ENCODE data around the gene SMIM30. TPM values are rescaled to one million over a fixed set of nuclear protein-coding genes. Genes with fewer than 3 reads are reported as not detected.

Gene SMIM30
- total RNA-seq, 4 donors from 2014 or later, result 17.8 to 42.4 (median 25.0) TPM

DNA sequence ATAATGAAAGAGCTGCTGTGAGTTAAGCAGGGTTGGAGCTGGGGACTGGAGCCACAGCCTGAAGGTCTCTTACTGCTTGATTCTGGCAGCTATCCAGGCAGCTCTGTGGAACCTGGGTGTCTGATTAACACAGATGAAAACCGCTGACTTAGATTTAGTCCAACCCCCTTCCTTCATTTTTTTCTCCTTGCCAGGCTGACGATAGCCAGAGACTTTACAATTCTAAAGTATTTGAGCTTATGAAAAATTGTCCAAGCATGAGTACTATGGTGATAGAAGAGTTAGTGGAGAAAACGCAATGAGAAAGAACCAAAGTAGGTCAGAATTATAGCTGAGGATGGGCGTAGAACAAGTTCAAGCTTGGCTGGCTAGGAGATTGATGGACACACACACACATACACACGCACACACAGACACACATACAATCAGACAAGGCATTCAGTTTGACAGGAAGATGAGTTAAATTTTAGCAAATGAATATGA is 18.2 kb downstream of the SMIM30 start:
- DNase-seq (ENCODE audit: low spot score in 2 of 2), result no peak
- Histone ChIP-seq H3K4me3 (no peak overlapping the region), H3K27me3 (no peaks in the 10 kb centered on the region), H3K4me1 (no peaks in the 10 kb centered on the region), H3K27ac (no peak overlapping the region), H3K36me3 (no peaks in the 10 kb centered on the region), H3K9me3 (no peaks in the 10 kb centered on the region)
- TF ChIP-seq POLR2A (IDR thresholded peaks at IDR 0.05), result no peak
- TF ChIP-seq CTCF (IDR thresholded peaks at IDR 0.05), result no peak
- TF ChIP-seq EP300 (IDR thresholded peaks at IDR 0.05), result no peak
- WGBS, 2 donors, result 68 to 69% methylated on average over 5 of the region's 5 CpGs

DNA sequence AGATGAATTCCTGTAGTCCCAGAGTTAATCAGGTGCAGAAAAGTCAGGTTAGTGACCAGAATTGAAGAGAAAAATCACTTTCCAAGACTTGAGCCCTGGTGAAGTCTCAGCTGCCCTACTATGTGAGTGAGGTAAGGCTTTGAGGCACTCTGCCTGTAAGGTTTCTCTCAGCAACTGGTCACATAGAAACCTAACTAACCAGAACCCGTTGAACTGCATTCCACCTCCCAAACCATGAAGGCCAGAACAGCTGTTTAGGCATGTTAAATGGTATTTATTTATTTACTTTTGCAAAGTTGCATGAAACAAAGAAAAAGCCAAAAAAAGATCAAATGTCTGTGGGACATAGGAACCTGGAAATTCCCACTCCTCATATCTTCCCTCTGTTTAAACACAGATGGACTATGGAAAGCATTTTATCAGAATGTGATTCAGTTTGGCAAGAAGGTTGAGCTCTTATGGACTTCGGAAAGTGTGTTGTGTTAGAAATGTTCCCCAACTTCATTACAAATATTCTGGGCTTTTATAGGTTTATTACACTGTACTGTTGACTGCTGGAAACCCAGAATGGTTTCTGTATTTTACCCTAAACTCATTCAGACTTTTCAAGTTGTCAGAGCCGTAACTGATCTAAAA is 19.0 kb downstream of the SMIM30 start:
- Histone ChIP-seq H3K27me3 (no peaks in the 10 kb centered on the region), H3K36me3 (no peaks in the 10 kb centered on the region), H3K4me1 (no peaks in the 10 kb centered on the region), H3K9me3 (no peaks in the 10 kb centered on the region), H3K27ac (no peak overlapping the region), H3K4me3 (no peak overlapping the region)
- no peak for DNase-seq (ENCODE audit: low spot score in 2 of 2)
- TF ChIP-seq POLR2A (IDR thresholded peaks at IDR 0.05), result no peak
- TF ChIP-seq EP300 (IDR thresholded peaks at IDR 0.05), result no peak
- TF ChIP-seq CTCF (IDR thresholded peaks at IDR 0.05), result no peak
- 68 to 74% methylated on average over 3 of the region's 3 CpGs for WGBS, 2 donors

GRCh38 chr7:113094517-113095249 is 23.7 kb downstream of the SMIM30 start:
- 86 to 88% methylated on average over 3 of the region's 3 CpGs for WGBS, 2 donors
- Histone ChIP-seq H3K9me3 (no peaks in the 10 kb centered on the region), H3K36me3 (no peaks in the 10 kb centered on the region), H3K27ac (no peak overlapping the region), H3K4me1 (no peaks in the 10 kb centered on the region), H3K4me3 (no peak overlapping the region), H3K27me3 (no peaks in the 10 kb centered on the region)
- DNase-seq (ENCODE audit: low spot score in 2 of 2), result no peak
- TF ChIP-seq POLR2A (IDR thresholded peaks at IDR 0.05) (no peak), EP300 (IDR thresholded peaks at IDR 0.05) (no peak), CTCF (IDR thresholded peaks at IDR 0.05) (no peak)

DNA sequence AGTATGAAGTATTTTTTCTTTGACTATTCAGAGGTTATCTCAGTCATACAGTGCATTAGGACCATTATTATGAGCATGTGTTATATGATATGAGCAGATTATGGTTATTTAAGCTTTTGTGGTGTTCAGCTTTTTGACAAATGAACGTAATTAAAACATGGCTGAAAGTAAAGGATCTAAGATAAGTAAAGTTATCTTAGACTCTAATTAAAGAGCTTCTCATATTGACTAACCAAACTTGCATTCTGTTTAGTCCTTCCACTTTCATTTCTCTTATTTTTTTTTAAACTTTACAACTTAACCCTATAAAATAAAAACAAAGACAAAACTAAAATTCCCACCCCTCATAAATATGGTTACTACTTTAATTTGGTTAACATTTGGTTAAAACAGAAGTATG is 24.8 kb downstream of the SMIM30 start:
- no peak for TF ChIP-seq EP300 (IDR thresholded peaks at IDR 0.05)
- TF ChIP-seq POLR2A (IDR thresholded peaks at IDR 0.05), result no peak
- no peak for TF ChIP-seq CTCF (IDR thresholded peaks at IDR 0.05)
- H3K27me3 ChIP-seq, result no peaks in the 10 kb centered on the region
- no peaks in the 10 kb centered on the region for H3K36me3 ChIP-seq
- DNase-seq (ENCODE audit: low spot score in 2 of 2), result no peak
- 73 to 81% methylated on average over 1 of the region's 1 CpG for WGBS, 2 donors
- H3K4me3 ChIP-seq, result no peak overlapping the region
- no peaks in the 10 kb centered on the region for H3K9me3 ChIP-seq
- H3K4me1 ChIP-seq, result no peaks in the 10 kb centered on the region
- no peak overlapping the region for H3K27ac ChIP-seq

DNA sequence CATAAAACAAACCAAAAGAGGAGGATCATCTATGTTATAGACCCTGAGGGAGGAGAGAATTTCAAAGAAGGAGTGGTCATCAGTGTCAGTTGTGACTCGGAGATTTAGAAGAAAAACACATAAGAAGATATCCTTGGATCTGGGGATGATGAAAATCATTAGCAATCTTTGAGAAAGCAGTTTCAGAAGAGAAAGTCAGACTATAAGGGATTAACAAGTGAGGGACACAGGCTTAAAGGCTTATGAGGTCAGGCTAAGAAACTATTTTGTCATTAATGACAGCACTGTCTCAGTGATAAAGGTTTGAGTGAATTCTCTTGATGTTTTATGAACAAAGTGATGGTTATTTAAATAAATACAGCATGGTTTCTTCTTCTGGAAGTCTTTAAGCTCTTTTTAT is 25.6 kb downstream of the SMIM30 start:
- no peaks in the 10 kb centered on the region for H3K9me3 ChIP-seq
- no peaks in the 10 kb centered on the region for H3K36me3 ChIP-seq
- no peak overlapping the region for H3K27ac ChIP-seq
- H3K4me3 ChIP-seq, result no peak overlapping the region
- H3K27me3 ChIP-seq, result no peaks in the 10 kb centered on the region
- no peaks in the 10 kb centered on the region for H3K4me1 ChIP-seq
- WGBS, 2 donors, result 51 to 66% methylated on average over 1 of the region's 1 CpG
- TF ChIP-seq CTCF (IDR thresholded peaks at IDR 0.05), result no peak
- no peak for TF ChIP-seq EP300 (IDR thresholded peaks at IDR 0.05)
- no peak for TF ChIP-seq POLR2A (IDR thresholded peaks at IDR 0.05)
- no peak for DNase-seq (ENCODE audit: low spot score in 2 of 2)
